SK-MEL-5 (cell line): ENCODE measurements around the gene PTH. TPM values are rescaled to one million over a fixed set of nuclear protein-coding genes. Genes with fewer than 3 reads are reported as not detected.

ENCODE experiments used
- DNase-seq: peaks from one replicate; pipeline ENCODE4 v3.0.0-alpha.2; 2016; ENCODE audit warnings: low read depth, low spot score
- in situ Hi-C: cut with HindIII; loops from 2 replicates; pipeline ENCODE4 v1.10.0; 2016; ENCODE audit warnings: low sequenced_read_pairs, high pct_unique_total_duplicates, low pct_unique_long_range_greater_than_20kb
- total RNA-seq: library from RNA; depleted of rRNA; stranded (reverse); fragments of >200 nt; shearing (Covaris generic); gene quantifications from 2 replicates; pipeline ENCODE4 v1.2.3, GENCODE V29; 2014; rRNA removed

PTH gene
- total RNA-seq, 1 experiment from 2014 or later, result not detected

GRCh38 chr11:13462311-13462900, 33.4 kb downstream of the PTH start:
- in situ Hi-C loops, result no loop called here
- DNase-seq, result peak; percentile 56

GRCh38 chr11:13461291-13461690, 34.5 kb downstream of the PTH start:
- in situ Hi-C loops, result no loop called here
- no peak for DNase-seq

GRCh38 chr11:13450832-13451397, 44.9 kb downstream of the PTH start:
- no peak for DNase-seq
- in situ Hi-C loops, result no loop called here

- in situ Hi-C loops, result no loop called here
- no peak for DNase-seq
These were observed 46.3 kb downstream of the PTH start for GRCh38 chr11:13449522-13449921.

GRCh38 chr11:13448876-13449275, 46.9 kb downstream of the PTH start:
- in situ Hi-C loops, result no loop called here
- no peak for DNase-seq

- no peak for DNase-seq
- in situ Hi-C loops, result no loop called here
These were observed 49.4 kb downstream of the PTH start for GRCh38 chr11:13446444-13446843.

GRCh38 chr11:13445588-13445987, 50.2 kb downstream of the PTH start:
- in situ Hi-C loops, result no loop called here
- no peak for DNase-seq

Other genes with a start within 250 kb of the PTH start
- gene BMAL1, start 218.2 kb downstream of the PTH start, total RNA-seq, result 6.1 and 7.1 TPM in 2 replicates
- gene BTBD10, start 32.8 kb downstream of the PTH start, total RNA-seq, result 90.9 and 101 TPM in 2 replicates
- 30.0 and 35.2 TPM in 2 replicates for gene FAR1, start 172.7 kb upstream of the PTH start, total RNA-seq